ENCODE results near the gene PSD. TPM values are rescaled to one million over a fixed set of nuclear protein-coding genes. Genes with fewer than 3 reads are reported as not detected.
A peak's percentile ranks its signal among the peaks of the same experiment; 100 is the strongest.

PSD gene
- total RNA-seq, 1 donor from 2014 or later, result 0.50 TPM

GRCh38 chr10:102396317-102396650 lies 22.3 kb downstream of the PSD start:
- DNase-seq, result no peak
- intact Hi-C loops (cut with micrococcal nuclease), result loop anchor here (10.0 kb wide), 1 partner anchor 189 kb away; no protein-coding TSS in a partner anchor
- ATAC-seq, result no peak

- peak; percentile 66 for ATAC-seq
Measured at GRCh38 chr10:102395400-102396316, 22.9 kb downstream of the PSD start, which contains the start of gene NFKB2. Gene NFKB2, plus strand, starts transcription at chr10:102395705. Its CDS starts 255 bp downstream, at chr10:102395960.

GRCh38 chr10:102394801-102395399 lies 23.7 kb downstream of the PSD start:
- DNase-seq (no peak), ATAC-seq (peak; percentile 1)
- intact Hi-C loops (cut with micrococcal nuclease), result loop anchor here (10.0 kb wide), 1 partner anchor 190 kb away; no protein-coding TSS in a partner anchor

More at GRCh38 chr10:102395400-102396316, 22.9 kb downstream of the PSD start, which contains the start of gene NFKB2:
- intact Hi-C loops (cut with micrococcal nuclease), result loop anchor here (10.0 kb wide), 1 partner anchor 189 kb away; no protein-coding TSS in a partner anchor
- DNase-seq, result peak; percentile 93

GRCh38 chr10:102394079-102394800 lies 24.3 kb downstream of the PSD start:
- DNase-seq (peak; percentile 97), ATAC-seq (peak; percentile 93)
- intact Hi-C loops (cut with micrococcal nuclease), result loop anchor here (10.0 kb wide), 1 partner anchor 191 kb away; no protein-coding TSS in a partner anchor

- ATAC-seq (no peak), DNase-seq (no peak)
- intact Hi-C loops (cut with micrococcal nuclease), result loop anchor here (10.0 kb wide), 1 partner anchor 191 kb away; no protein-coding TSS in a partner anchor
Measured at GRCh38 chr10:102393411-102394078, 25.0 kb downstream of the PSD start.

- intact Hi-C loops (cut with micrococcal nuclease), result loop anchor here (10.0 kb wide), 1 partner anchor 192 kb away; no protein-coding TSS in a partner anchor
- no peak for DNase-seq
- no peak for ATAC-seq
Measured at GRCh38 chr10:102392306-102392705, 26.3 kb downstream of the PSD start.

GRCh38 chr10:102389894-102390293 lies 28.7 kb downstream of the PSD start:
- no peak for ATAC-seq
- intact Hi-C loops (cut with micrococcal nuclease), result loop anchor here (10.0 kb wide), 1 partner anchor 195 kb away; no protein-coding TSS in a partner anchor
- no peak for DNase-seq

GRCh38 chr10:102384606-102385429 lies 33.8 kb downstream of the PSD start:
- DNase-seq, result no peak
- intact Hi-C loops (cut with micrococcal nuclease), result no loop called here

GRCh38 chr10:102384053-102384452 lies 34.5 kb downstream of the PSD start:
- intact Hi-C loops (cut with micrococcal nuclease), result no loop called here
- ATAC-seq (no peak), DNase-seq (no peak)

More at GRCh38 chr10:102384606-102385429, 33.8 kb downstream of the PSD start:
- ATAC-seq, result peak; percentile 59

GRCh38 chr10:102382871-102383270 lies 35.7 kb downstream of the PSD start:
- ATAC-seq (no peak), DNase-seq (no peak)
- intact Hi-C loops (cut with micrococcal nuclease), result no loop called here

- intact Hi-C loops (cut with micrococcal nuclease), result no loop called here
- no peak for DNase-seq
- ATAC-seq, result no peak
Measured at GRCh38 chr10:102381983-102382382, 36.6 kb downstream of the PSD start.

GRCh38 chr10:102379383-102379782 lies 39.2 kb downstream of the PSD start:
- ATAC-seq, result no peak
- intact Hi-C loops (cut with micrococcal nuclease), result no loop called here

GRCh38 chr10:102376901-102377300 lies 41.7 kb downstream of the PSD start:
- ATAC-seq (no peak), DNase-seq (no peak)
- intact Hi-C loops (cut with micrococcal nuclease), result no loop called here

More at GRCh38 chr10:102379383-102379782, 39.2 kb downstream of the PSD start:
- DNase-seq, result no peak

GRCh38 chr10:102375867-102376266 lies 42.7 kb downstream of the PSD start:
- ATAC-seq, result no peak
- no peak for DNase-seq
- intact Hi-C loops (cut with micrococcal nuclease), result no loop called here

GRCh38 chr10:102375250-102375649 lies 43.3 kb downstream of the PSD start:
- DNase-seq (no peak), ATAC-seq (no peak)
- intact Hi-C loops (cut with micrococcal nuclease), result no loop called here

GRCh38 chr10:102371295-102371694 lies 47.3 kb downstream of the PSD start:
- ATAC-seq (no peak), DNase-seq (no peak)
- intact Hi-C loops (cut with micrococcal nuclease), result no loop called here

- intact Hi-C loops (cut with micrococcal nuclease), result no loop called here
- DNase-seq (no peak), ATAC-seq (no peak)
Measured at GRCh38 chr10:102368077-102368476, 50.5 kb downstream of the PSD start.

- intact Hi-C loops (cut with micrococcal nuclease), result no loop called here
- DNase-seq, result no peak
- ATAC-seq, result no peak
Measured at GRCh38 chr10:102367441-102367840, 51.1 kb downstream of the PSD start.
